HCT116 (cell line): ENCODE measurements around the gene ATXN7L1. TPM values are rescaled to one million over a fixed set of nuclear protein-coding genes. Genes with fewer than 3 reads are reported as not detected.

Experiments
- ATAC-seq: fragments of 200-7000 bp; cut with Tn5 transposase; 2 replicates; pipeline ENCODE4 v1.9.1; 2020; ENCODE audit warnings: mild to moderate bottlenecking, moderate library complexity
- BruUV-seq: library from RNA; stranded (reverse); fragments of 400-500 nt; replicated peaks from 2 replicates; lab custom pipeline; 2021; lab: Mats Ljungman, UMichigan
- CTCF ChIA-PET: fragments of 300-600 bp; sonication (Branson Sonifier 250); formaldehyde crosslinking; loops from one replicate; lab custom pipeline; 2021; ENCODE audit warnings: antibody characterized with exemption; lab: Charles Lee
- POLR2A ChIA-PET: fragments of 300-600, 350-600 bp; sonication (Branson Sonifier 250); formaldehyde crosslinking; loops from one replicate; lab custom pipeline; 2021; ENCODE audit warnings: antibody characterized with exemption; lab: Charles Lee
- RAD21 ChIA-PET, 2 experiments: fragments of 300-600 bp; sonication (Branson Sonifier 250); formaldehyde crosslinking; loops; one replicate each; lab custom pipeline; 2023; ENCODE audit warnings: low total read pairs in 2 of 2; ENCODE audit not compliant: uncharacterized antibody in 2 of 2, unreplicated experiment in 2 of 2, low non-redundant PET in 1 of 2; lab: Charles Lee
- DNase-seq: peaks from one replicate; pipeline ENCODE4 v3.0.0-alpha.2; 2010; ENCODE audit warnings: low read depth, low spot score
- H2AFZ ChIP-seq: fragments of 200-600 bp; shearing (Covaris generic), sonication (generic); 2 replicates; pipeline ENCODE4 v1.6.1; 2017; ENCODE audit warnings: low read depth, mixed run types, mixed read lengths, antibody characterized with exemption, low read length; ENCODE audit not compliant: poor library complexity, severe bottlenecking
- H3K27ac ChIP-seq: 2 replicates; pipeline ENCODE4 v1.5.1; 2012; ENCODE audit warnings: low read depth, low read length
- H3K27me3 ChIP-seq: fragments of 200-600 bp; sonication (generic); 2 replicates; pipeline ENCODE4 v1.6.1; 2016; ENCODE audit warnings: mixed run types, low read length, mixed read lengths; ENCODE audit not compliant: insufficient read depth
- H3K36me3 ChIP-seq, 2 experiments: fragments of 200-500 bp in 1 of 2; fragments of 200-600 bp in 1 of 2; sonication (Bioruptor generic) in 1 of 2; sonication (generic) in 1 of 2; 2 replicates each; pipeline versions ENCODE4 v1.5.1 to v1.6.1; 2014 to 2016; ENCODE audit warnings: low read length in 2 of 2, inconsistent platforms in 1 of 2, mixed read lengths in 1 of 2, mixed run types in 1 of 2; ENCODE audit not compliant: insufficient read depth in 2 of 2, control insufficient read depth in 1 of 2
- H3K4me1 ChIP-seq, 2 experiments: fragments of 200-600 bp in 1 of 2; sonication (generic) in 1 of 2; 2 replicates each; pipeline versions ENCODE4 v1.5.1 to v1.6.1; 2012 to 2017; ENCODE audit warnings: low read length in 2 of 2, inconsistent platforms in 1 of 2, mild to moderate bottlenecking in 1 of 2, mixed read lengths in 1 of 2, mixed run types in 1 of 2, moderate library complexity in 1 of 2; ENCODE audit not compliant: insufficient read depth in 2 of 2, control insufficient read depth in 1 of 2
- H3K4me2 ChIP-seq: fragments of 200-600 bp; sonication (generic); 2 replicates; pipeline ENCODE4 v1.6.1; 2017; ENCODE audit warnings: mixed run types, low read length, mixed read lengths
- H3K4me3 ChIP-seq, 2 experiments: fragments of 200-600 bp in 1 of 2; sonication (generic) in 1 of 2; replicated peaks in 1 of 2; 2 replicates each; pipeline ENCODE4 v1.5.1; 2011 to 2016; ENCODE audit warnings: low read length in 2 of 2, control low read depth in 1 of 2, low read depth in 1 of 2, mild to moderate bottlenecking in 1 of 2, mixed read lengths in 1 of 2, mixed run types in 1 of 2
- H3K79me2 ChIP-seq: fragments of 200-600 bp; sonication (generic); 2 replicates; pipeline ENCODE4 v1.6.1; 2017; ENCODE audit warnings: mild to moderate bottlenecking, mixed run types, low read length, moderate library complexity, mixed read lengths; ENCODE audit not compliant: insufficient read depth
- H3K9ac ChIP-seq: fragments of 200-600 bp; sonication (generic); 2 replicates; pipeline ENCODE4 v1.6.1; 2016; ENCODE audit warnings: low read length, mixed read lengths
- H3K9me2 ChIP-seq: fragments of 200-600 bp; sonication (generic), shearing (Covaris generic); 2 replicates; pipeline ENCODE4 v1.6.1; 2017; ENCODE audit warnings: mixed run types, mild to moderate bottlenecking, moderate library complexity; ENCODE audit not compliant: insufficient read depth
- H3K9me3 ChIP-seq, 2 experiments: fragments of 200-500 bp in 1 of 2; fragments of 200-600 bp in 1 of 2; sonication (Bioruptor generic) in 1 of 2; sonication (generic) in 1 of 2; 2 replicates each; pipeline ENCODE4 v1.6.1; 2014 to 2017; ENCODE audit warnings: low read length in 2 of 2, mixed read lengths in 2 of 2, inconsistent platforms in 1 of 2, low read depth in 1 of 2, mild to moderate bottlenecking in 1 of 2, mixed run types in 1 of 2, moderate library complexity in 1 of 2; ENCODE audit not compliant: control insufficient read depth in 1 of 2, insufficient read depth in 1 of 2
- H4K20me1 ChIP-seq: fragments of 200-600 bp; sonication (generic), shearing (Covaris generic); 2 replicates; pipeline ENCODE4 v1.6.1; 2017; ENCODE audit warnings: mixed run types, mild to moderate bottlenecking, moderate library complexity; ENCODE audit not compliant: insufficient read depth
- ATF3 ChIP-seq: IDR thresholded peaks from 2 replicates; pipeline ENCODE4 v1.6.1; 2012
- CEBPB ChIP-seq: IDR thresholded peaks from 2 replicates; pipeline ENCODE4 v1.6.1; 2012; ENCODE audit warnings: low read depth
- CTCF ChIP-seq, 3 experiments: fragments of 200-600 bp in 1 of 3; sonication (generic) in 1 of 3; IDR thresholded peaks in 2 of 3; conservative IDR thresholded peaks in 1 of 3; 2 replicates each; pipeline ENCODE4 v1.5.1; 2012 to 2017; ENCODE audit warnings: low read depth in 2 of 3, low read length in 2 of 3, antibody characterized with exemption in 1 of 3, borderline replicate concordance in 1 of 3, control low read depth in 1 of 3, mild to moderate bottlenecking in 1 of 3, mixed read lengths in 1 of 3, mixed run types in 1 of 3, moderate library complexity in 1 of 3; ENCODE audit not compliant: insufficient read depth in 1 of 3
- EZH2phosphoT487 ChIP-seq: fragments of 200-600 bp; IDR thresholded peaks from 2 replicates; pipeline ENCODE4 v1.6.1; 2018; ENCODE audit warnings: antibody characterized with exemption, borderline replicate concordance
- FOSL1 ChIP-seq: IDR thresholded peaks from 2 replicates; pipeline ENCODE4 v1.6.1; 2012; ENCODE audit warnings: low read depth
- JUND ChIP-seq: IDR thresholded peaks from 2 replicates; pipeline ENCODE4 v1.6.1; 2012
- MAX ChIP-seq: IDR thresholded peaks from 2 replicates; pipeline ENCODE4 v1.6.1; 2012
- POLR2A ChIP-seq: IDR thresholded peaks from 2 replicates; pipeline ENCODE4 v1.7.0; 2011; ENCODE audit warnings: borderline replicate concordance; ENCODE audit not compliant: insufficient read depth, insufficient read length; ENCODE audit errors: extremely low read depth
- POLR2AphosphoS5 ChIP-seq: IDR thresholded peaks from 2 replicates; pipeline ENCODE4 v1.6.1; 2011; ENCODE audit warnings: mild to moderate bottlenecking, low read depth, low read length, moderate library complexity
- RAD21 ChIP-seq: IDR thresholded peaks from 2 replicates; pipeline ENCODE4 v1.6.1; 2012; ENCODE audit warnings: low read depth, mild to moderate bottlenecking
- SIN3A ChIP-seq: IDR thresholded peaks from 2 replicates; pipeline ENCODE4 v1.6.1; 2012; ENCODE audit warnings: low read depth
- SP1 ChIP-seq: IDR thresholded peaks from 2 replicates; pipeline ENCODE4 v1.6.1; 2012; ENCODE audit warnings: low read depth
- YY1 ChIP-seq: IDR thresholded peaks from 2 replicates; pipeline ENCODE4 v1.6.1; 2011; ENCODE audit warnings: low read length, low read depth, moderate library complexity, mild to moderate bottlenecking; ENCODE audit not compliant: insufficient replicate concordance; ENCODE audit errors: extremely low read depth
- ZBTB33 ChIP-seq: IDR thresholded peaks from 2 replicates; pipeline ENCODE4 v1.6.1; 2011; ENCODE audit warnings: mild to moderate bottlenecking, low read length, moderate library complexity; ENCODE audit not compliant: insufficient replicate concordance; ENCODE audit errors: extremely low read depth
- ZFX ChIP-seq: fragments of 450-650 bp; IDR thresholded peaks from 2 replicates; pipeline ENCODE4 v1.6.1; 2017
- ZNF274 ChIP-seq: fragments of 200-500 bp; sonication (Bioruptor generic); IDR thresholded peaks from 2 replicates; pipeline ENCODE4 v1.6.1; 2014; ENCODE audit warnings: mild to moderate bottlenecking, low read depth, low read length, inconsistent platforms
- intact Hi-C: fragments of 100-400 bp; cut with micrococcal nuclease; formaldehyde crosslinking; loops from 2 replicates; pipeline ENCODE4 v1.10.0; 2022
- total RNA-seq: library from RNA; stranded (reverse); gene quantifications from one replicate; pipeline ENCODE4 v1.2.1, GENCODE V29; 2021; ENCODE audit not compliant: unreplicated experiment

ATXN7L1 gene
- total RNA-seq, 1 experiment from 2014 or later, result 11.5 TPM

GRCh38 chr7:105839266-105839665, 37.1 kb downstream of the ATXN7L1 start:
- CTCF ChIA-PET, result no interaction called here
- RAD21 ChIA-PET, result no interaction called here
- intact Hi-C loops, result no loop called here

More at GRCh38 chr7:105839266-105839665, 37.1 kb downstream of the ATXN7L1 start:
- Histone ChIP-seq H3K27me3 (no peaks in the 10 kb centered on the region), H3K4me2 (no peak overlapping the region), H3K4me3 (no peak overlapping the region), H3K9me2 (no peaks in the 10 kb centered on the region), H2AFZ (no peak overlapping the region)
- TF ChIP-seq JUND (no peak), SIN3A (no peak), POLR2AphosphoS5 (no peak), RAD21 (no peak), EZH2phosphoT487 (no peak), FOSL1 (no peak), CTCF (IDR thresholded peaks at IDR 0.05 in 2 of 3, conservative IDR thresholded peaks at IDR 0.05 in 1 of 3; ENCODE audit: borderline replicate concordance in 1 of 3, insufficient read depth in 1 of 3, low read depth in 2 of 3, low read length in 2 of 3) (no peak), YY1 (no peak), MAX (no peak), SP1 (no peak), POLR2A (no peak), ATF3 (no peak), CEBPB (no peak), ZNF274 (no peak), ZFX (no peak), ZBTB33 (no peak)
- TF ChIP-seq, all 23 proteins: peak for 0
- H4K20me1 ChIP-seq, result no peaks in the 10 kb centered on the region
- H3K9me3 ChIP-seq, result no peaks in the 10 kb centered on the region
- no peak overlapping the region for H3K27ac ChIP-seq
- no TSS peak for BruUV-seq
- peaks cover 18 to 33% of the 10 kb centered on the region in 2 experiments for H3K4me1 ChIP-seq
- no peaks in the 10 kb centered on the region for H3K79me2 ChIP-seq
- POLR2A ChIA-PET, result no interaction called here
- H3K9ac ChIP-seq, result no peak overlapping the region
- DNase-seq (no peak), ATAC-seq (no peak)
- no peaks in the 10 kb centered on the region for H3K36me3 ChIP-seq
